Right lobe of liver (tissue), 4 donors: ENCODE measurements around the gene EIF4EBP3.
"Not testable (repeated sequence)": the region's sequence is repeated elsewhere in the genome, so short reads cannot be mapped to it uniquely, and the experiment has no call there.

Source experiments
- POLR2A ChIP-seq: fragments of 450-650 bp; IDR thresholded peaks from one replicate; pipeline ENCODE4 v1.6.1; 2017; ENCODE audit warnings: antibody characterized with exemption, mild to moderate bottlenecking
- TF ChIP-seq, protein P1 (sequence below), 4 donors: fragments of 200-600 bp in 3 of 4; fragments of 450-650 bp in 1 of 4; IDR thresholded peaks; one replicate each; pipeline versions ENCODE4 v1.5.1 to v1.8.0; 2016 to 2022; ENCODE audit warnings: antibody characterized with exemption in 4 of 4, mild to moderate bottlenecking in 2 of 4
- donor health status: DM: no; HTN: no; CAD: no.
- donor health status: DM: no; HTN: no; CAD: no.
- donor health status: DM: no; HTN: yes; CAD: no.

DNA sequence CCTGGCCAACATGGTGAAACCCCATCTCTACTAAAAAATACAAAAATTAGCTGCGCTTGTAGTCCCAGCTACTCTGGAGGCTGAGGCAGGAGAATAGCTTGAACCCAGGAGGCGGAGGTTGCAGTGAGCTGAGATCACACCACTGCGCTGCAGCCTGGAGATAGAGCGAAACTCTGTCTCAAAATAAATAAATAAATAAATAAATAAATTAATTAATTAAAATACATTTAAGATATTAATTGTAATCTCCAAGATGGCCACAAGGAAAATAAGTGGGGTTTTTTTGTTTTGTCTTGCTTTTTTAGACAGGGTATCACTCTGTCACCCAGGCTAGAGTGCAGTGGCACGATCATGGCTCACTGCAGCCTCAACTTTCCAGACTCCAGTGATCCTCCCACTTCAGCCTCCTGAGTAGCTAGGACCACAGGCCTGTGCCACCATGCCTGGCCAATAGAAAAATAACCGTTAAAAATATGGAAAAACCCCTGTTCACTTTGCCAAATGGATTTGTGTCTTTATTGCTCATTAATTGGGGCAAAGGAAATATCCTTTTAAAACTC, 31.8 kb downstream of the EIF4EBP3 start:
- TF ChIP-seq, protein P1, sequence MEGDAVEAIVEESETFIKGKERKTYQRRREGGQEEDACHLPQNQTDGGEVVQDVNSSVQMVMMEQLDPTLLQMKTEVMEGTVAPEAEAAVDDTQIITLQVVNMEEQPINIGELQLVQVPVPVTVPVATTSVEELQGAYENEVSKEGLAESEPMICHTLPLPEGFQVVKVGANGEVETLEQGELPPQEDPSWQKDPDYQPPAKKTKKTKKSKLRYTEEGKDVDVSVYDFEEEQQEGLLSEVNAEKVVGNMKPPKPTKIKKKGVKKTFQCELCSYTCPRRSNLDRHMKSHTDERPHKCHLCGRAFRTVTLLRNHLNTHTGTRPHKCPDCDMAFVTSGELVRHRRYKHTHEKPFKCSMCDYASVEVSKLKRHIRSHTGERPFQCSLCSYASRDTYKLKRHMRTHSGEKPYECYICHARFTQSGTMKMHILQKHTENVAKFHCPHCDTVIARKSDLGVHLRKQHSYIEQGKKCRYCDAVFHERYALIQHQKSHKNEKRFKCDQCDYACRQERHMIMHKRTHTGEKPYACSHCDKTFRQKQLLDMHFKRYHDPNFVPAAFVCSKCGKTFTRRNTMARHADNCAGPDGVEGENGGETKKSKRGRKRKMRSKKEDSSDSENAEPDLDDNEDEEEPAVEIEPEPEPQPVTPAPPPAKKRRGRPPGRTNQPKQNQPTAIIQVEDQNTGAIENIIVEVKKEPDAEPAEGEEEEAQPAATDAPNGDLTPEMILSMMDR (IDR thresholded peaks at IDR 0.05): not testable (repeated sequence)
- not testable (repeated sequence) for TF ChIP-seq POLR2A
